GM19324 (cell line): ENCODE data around the gene AAR2.

ENCODE experiments used
- ATAC-seq: cut with Tn5 transposase; IDR thresholded peaks from one replicate; pipeline ENCODE4 v1.9.1; 2021; ENCODE audit warnings: mild to moderate bottlenecking, moderate library complexity; ENCODE audit not compliant: unreplicated experiment, low FRiP score

The AAR2 gene

GRCh38 chr20:36275441-36276189 lies 39.3 kb downstream of the AAR2 start:
- no peak for ATAC-seq

DNA sequence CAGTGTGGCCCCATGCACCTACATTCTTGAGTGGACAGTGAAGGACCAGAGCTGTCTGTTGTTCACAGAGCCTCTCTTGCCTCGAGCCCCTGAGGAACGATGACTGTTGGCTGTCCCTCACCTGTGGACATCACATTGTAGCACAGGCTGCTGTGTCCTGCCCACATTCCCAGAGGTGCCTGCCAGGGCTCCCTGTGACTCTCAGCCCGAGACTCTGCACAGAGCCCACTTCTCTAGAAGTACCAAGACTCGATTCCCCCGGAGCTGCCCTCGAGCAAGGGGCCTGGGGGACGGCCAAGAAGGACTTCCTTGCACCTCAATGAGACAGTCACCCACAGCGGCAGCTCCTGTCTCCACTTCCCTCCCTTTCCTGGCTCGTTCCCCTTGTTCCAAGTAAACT lies 41.3 kb downstream of the AAR2 start:
- ATAC-seq, result no peak

DNA sequence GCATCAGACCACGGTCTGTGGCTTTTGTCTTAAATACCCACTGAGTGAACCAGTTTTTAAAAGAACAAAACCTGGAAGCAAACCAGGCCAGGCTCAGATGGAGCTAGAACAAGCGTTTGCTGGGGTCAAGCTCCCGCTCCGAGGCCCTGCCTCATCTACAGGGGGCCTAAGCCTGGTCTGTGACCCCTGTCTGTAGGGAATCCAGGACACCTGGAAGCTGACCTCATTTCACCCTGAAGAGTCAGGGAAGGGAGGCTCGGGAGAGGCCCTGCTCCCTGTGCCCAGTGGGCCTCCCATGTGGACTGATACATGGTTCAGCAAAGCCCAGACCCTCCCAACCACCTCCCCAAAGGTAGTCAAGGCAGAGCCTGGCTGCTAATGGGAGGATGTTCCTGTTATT lies 43.1 kb downstream of the AAR2 start:
- no peak for ATAC-seq

DNA sequence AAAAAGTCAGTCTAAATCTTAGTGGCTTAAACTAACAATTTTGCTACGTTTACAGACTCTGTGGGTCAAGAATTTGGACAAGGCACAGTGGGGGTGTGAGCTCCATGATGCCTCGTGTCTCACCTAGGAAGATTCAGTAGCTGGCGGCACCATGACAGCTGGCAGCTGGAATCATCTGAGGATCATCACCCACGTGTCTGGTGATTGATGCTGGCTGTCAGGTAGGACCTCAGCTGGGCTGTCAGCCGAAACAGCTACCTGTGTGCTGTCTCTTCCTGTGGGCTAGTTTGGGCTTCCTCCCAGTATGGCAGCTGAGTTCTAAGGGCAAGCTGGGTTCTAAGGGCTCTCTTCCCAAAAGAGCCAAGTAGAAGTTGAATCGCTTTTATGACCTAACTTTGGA lies 43.5 kb downstream of the AAR2 start:
- ATAC-seq, result no peak

- no peak for ATAC-seq
These were observed 45.6 kb downstream of the AAR2 start for GRCh38 chr20:36281785-36282380.

DNA sequence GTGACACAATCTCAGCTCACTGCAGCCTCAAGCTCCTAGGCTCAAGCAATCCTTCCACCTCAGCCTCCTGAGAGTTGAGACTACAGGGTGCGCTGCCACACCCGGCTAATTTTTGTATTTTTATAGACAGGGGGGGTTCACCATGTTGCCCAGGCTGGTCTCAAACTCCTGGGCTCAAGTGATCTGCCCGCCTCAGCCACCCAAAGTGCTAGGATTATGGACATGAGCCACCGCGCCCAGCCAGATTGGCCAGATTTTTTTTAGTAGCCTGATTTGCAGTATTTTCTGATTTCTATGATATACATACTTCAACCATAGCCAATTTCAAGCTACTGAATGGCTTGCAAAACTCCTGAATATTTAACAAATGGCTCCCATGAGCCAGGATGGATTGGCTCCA lies 48.5 kb downstream of the AAR2 start:
- no peak for ATAC-seq

DNA sequence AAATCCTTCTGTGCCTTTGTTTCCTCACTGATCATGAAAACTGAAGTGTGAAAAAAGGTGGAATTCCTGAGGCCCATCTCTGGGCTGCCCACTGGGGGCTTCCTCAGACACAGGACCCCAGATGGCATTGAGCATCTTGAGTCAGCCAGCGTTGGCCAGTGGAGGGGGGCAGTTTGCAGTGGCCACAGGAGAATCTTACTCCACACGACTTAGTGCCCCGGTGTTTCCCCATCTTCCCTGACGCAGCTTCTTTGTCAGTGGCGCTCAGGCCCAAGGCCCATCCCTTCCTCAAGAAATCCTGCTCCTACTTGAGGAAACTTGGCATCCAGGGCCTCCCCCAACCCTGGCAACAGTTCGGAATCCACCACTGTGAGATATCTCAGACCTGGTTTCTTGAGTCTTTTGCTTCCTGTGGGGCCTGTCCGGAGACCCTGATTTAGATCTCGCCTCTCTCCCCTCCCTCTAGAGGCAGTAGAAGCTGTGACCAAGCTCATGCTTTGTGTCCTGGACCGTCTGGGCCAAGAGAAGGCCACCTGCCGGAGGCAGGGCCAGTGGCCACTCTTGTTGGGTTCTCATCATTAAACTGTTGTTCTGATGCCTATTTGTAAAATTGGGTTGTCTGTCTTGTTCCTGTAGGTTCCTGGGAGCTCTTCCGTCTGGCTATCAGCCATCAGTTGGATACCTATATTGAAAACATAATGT lies 49.6 kb downstream of the AAR2 start:
- no peak for ATAC-seq

DNA sequence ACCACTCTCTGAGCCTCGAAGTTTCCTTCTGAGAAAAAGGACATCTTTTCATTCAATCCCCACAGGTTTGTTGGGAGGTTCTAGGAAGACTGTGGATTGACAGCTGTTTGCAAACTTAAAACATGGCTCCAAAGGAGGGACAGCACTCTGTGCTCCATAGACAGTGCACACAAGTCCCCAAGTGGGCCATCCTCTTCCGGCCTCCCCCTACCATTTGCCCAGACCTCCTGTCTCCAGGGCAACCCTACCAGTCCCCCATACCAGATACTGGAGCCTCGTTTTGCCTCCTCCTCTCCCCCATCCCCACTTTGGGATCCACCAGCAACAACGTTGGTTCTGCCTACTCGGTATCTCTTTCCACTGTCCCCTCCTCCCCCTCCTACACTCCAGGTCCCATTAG lies 61.4 kb downstream of the AAR2 start:
- no peak for ATAC-seq

- ATAC-seq, result no peak
These were observed 61.8 kb downstream of the AAR2 start for GRCh38 chr20:36298061-36298460.

DNA sequence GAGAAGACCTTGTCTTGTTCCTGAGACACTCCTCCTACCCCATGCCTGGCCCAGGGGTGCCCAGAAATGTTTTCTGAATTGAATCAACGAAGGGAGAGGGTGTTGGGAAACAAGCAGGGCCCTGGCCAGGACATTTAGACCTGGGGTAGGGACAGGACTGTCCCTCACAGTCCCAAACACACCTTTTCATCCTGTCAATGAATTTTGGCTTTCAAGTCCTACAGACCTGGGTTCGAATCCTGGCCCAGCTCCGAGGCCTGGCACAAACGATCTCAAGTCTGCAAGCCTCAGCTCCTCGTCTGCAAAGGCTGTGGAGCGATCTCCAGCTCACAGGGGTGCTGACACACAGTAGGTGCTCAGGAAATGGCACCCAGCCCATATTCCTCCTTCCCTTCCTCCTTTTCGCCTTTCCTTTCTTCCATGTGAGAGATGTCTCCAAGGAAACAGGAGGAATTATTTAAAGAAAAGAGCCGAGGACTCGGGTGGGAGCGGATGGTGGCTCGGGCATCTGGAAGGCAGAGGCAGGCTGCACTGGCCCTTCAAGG lies 62.6 kb downstream of the AAR2 start:
- no peak for ATAC-seq

DNA sequence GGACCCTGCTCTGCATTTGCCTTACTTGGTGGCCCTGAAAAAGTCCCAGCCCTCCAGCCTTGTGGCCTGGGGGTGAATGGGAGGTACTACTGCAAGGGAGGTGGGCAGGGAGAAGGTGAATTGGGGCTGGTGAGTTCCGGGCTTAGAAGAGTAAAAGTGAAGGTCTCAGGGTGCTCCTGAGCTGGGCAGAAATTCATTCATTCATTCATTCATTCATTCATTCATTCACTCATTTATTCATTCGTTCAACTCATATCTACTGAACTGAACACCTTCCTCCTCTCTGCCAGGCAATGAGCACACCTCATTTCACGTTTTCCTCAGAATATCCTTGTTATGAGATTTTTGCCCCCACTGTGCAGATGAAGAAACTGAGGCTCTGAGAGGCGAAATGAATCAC lies 63.2 kb downstream of the AAR2 start:
- no peak for ATAC-seq

DNA sequence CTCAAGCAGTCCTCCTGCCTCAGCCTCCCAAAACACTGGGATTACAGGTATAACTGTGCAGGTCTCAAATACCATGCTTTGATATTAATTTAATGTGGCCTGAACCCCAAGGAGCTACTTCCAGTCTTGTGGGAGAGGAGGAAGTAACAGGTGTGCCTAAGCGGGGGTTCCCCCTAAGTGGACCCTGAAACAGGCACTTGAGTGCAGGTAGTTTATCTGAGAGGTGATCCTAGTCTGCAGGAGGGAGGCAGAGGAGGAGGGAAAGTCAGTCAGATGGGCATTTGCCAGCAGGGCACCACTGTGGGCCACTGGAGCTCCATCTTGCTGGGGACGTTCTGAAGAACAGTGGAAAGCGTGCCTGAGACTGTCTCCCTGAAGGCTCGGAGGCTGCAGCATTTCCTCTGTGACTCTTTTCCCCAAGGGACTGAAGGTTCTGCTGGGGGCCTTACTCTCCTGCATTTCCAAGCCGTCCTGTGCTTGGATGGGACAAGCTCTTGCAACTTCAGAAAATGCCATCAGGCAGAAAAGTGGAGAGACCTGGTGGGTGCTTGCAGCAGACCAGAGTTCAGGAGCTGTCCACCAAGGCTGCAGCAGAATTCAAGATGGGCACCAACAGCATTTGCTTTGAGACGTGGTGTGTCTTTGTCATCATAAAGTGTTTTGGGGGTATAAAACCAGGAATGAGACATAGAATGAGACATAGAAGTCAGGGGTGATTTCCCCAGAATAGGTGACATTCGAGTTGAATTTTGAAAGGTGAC lies 65.3 kb downstream of the AAR2 start:
- ATAC-seq, result no peak

DNA sequence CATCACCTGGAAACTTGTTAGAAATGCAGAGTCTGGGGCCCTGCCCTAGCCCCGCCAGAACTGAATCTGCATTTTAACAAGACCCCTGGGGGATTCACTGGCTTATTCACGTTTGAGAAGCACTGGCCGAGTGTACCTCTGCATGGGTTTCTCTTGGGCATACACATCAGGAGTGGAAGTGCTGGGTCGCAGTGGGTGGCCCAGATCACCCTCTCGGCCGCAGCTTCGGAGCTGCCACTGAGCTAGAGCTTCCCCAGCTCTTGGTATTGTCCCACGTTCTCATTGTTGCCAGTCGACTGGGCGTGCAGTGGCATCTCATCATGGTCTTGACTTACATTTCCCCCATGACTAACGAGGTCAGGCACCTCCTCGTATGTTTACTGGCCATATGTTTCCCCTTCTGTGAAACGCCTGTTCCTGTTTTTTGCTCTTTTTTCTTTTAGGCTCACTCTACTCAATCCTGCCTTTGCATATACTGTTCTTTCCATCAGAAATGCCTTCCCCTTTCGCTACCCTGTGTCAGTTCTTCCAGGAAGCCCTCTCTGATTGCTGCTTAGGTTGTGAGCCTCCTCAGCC lies 66.8 kb downstream of the AAR2 start:
- no peak for ATAC-seq

- no peak for ATAC-seq
These were observed 67.6 kb downstream of the AAR2 start for GRCh38 chr20:36303831-36304230.

- ATAC-seq, result no peak
These were observed 68.7 kb downstream of the AAR2 start for GRCh38 chr20:36304786-36305495.

- no peak for ATAC-seq
These were observed 69.6 kb downstream of the AAR2 start, which contains the start of gene DLGAP4 for GRCh38 chr20:36305602-36306551. TSS of gene DLGAP4 (plus strand) at chr20:36306339. CDS start at chr20:36431718, 125,379 bp downstream.
